GM23338 (cell line): ENCODE data around the gene SFXN1. TPM values are rescaled to one million over a fixed set of nuclear protein-coding genes. Genes with fewer than 3 reads are reported as not detected.

Source experiments
- ATAC-seq: fragments of 200-7000 bp; cut with Tn5 transposase; 3 replicates; pipeline ENCODE4 v1.9.1; 2020
- DNase-seq: peaks from one replicate; pipeline ENCODE4 v3.0.0-alpha.2; 2015; ENCODE audit warnings: low spot score
- H2AFZ ChIP-seq: fragments of 200-600 bp; sonication (generic); 2 replicates; pipeline ENCODE4 v1.8.0; 2016; ENCODE audit warnings: antibody characterized with exemption, mild to moderate bottlenecking, moderate library complexity
- H3F3A ChIP-seq: fragments of 200-600 bp; sonication (generic); replicated peaks from 2 replicates; pipeline ENCODE4 v1.8.0; 2017; ENCODE audit warnings: antibody characterized with exemption, mixed run types, low read depth
- H3K27ac ChIP-seq: fragments of 200-600 bp; sonication (generic); 2 replicates; pipeline ENCODE4 v1.6.1; 2016; ENCODE audit warnings: low read depth
- H3K27me3 ChIP-seq: fragments of 200-600 bp; sonication (generic); 2 replicates; pipeline ENCODE4 v1.8.0; 2016; ENCODE audit warnings: mild to moderate bottlenecking, mixed run types, moderate library complexity; ENCODE audit not compliant: insufficient read depth
- H3K36me3 ChIP-seq: fragments of 200-600 bp; sonication (generic); 2 replicates; pipeline ENCODE4 v1.8.0; 2016; ENCODE audit warnings: mild to moderate bottlenecking; ENCODE audit not compliant: insufficient read depth
- H3K4me1 ChIP-seq: fragments of 200-600 bp; sonication (generic); 2 replicates; pipeline ENCODE4 v1.8.0; 2016; ENCODE audit warnings: mild to moderate bottlenecking, moderate library complexity; ENCODE audit not compliant: insufficient read depth
- H3K4me2 ChIP-seq: fragments of 200-600 bp; sonication (generic); 2 replicates; pipeline ENCODE4 v1.7.1; 2017; ENCODE audit warnings: mixed run types
- H3K4me3 ChIP-seq: fragments of 200-600 bp; sonication (generic); 2 replicates; pipeline ENCODE4 v1.6.1; 2016; ENCODE audit warnings: mixed run types
- H3K79me2 ChIP-seq: fragments of 200-600 bp; sonication (generic); replicated peaks from 2 replicates; pipeline ENCODE4 v1.8.0; 2017; ENCODE audit warnings: mild to moderate bottlenecking; ENCODE audit not compliant: insufficient read depth
- H3K9me2 ChIP-seq: fragments of 200-600 bp; sonication (generic); 2 replicates; pipeline ENCODE4 v1.8.0; 2017; ENCODE audit not compliant: insufficient read depth
- H4K20me1 ChIP-seq: fragments of 200-600 bp; sonication (generic); replicated peaks from 2 replicates; pipeline ENCODE4 v1.8.0; 2017; ENCODE audit warnings: mild to moderate bottlenecking; ENCODE audit not compliant: insufficient read depth
- H3K27ac Mint-ChIP-seq: 2 replicates; pipeline ENCODE4 v1.8.0; 2020; ENCODE audit warnings: inconsistent platforms, mild to moderate bottlenecking, moderate library complexity, mixed read lengths
- H3K27me3 Mint-ChIP-seq: 3 replicates; pipeline ENCODE4 v1.8.0; 2022; ENCODE audit warnings: low read depth, mild to moderate bottlenecking, moderate library complexity, mixed read lengths, inconsistent platforms; ENCODE audit not compliant: insufficient read depth, poor library complexity
- H3K36me3 Mint-ChIP-seq: 3 replicates; pipeline ENCODE4 v1.8.0; 2021; ENCODE audit warnings: low read depth, mild to moderate bottlenecking, inconsistent platforms, moderate library complexity, mixed read lengths
- H3K4me1 Mint-ChIP-seq: 3 replicates; pipeline ENCODE4 v1.8.0; 2020; ENCODE audit warnings: mild to moderate bottlenecking, inconsistent platforms, mixed read lengths
- H3K4me3 Mint-ChIP-seq: 3 replicates; pipeline ENCODE4 v1.8.0; 2021; ENCODE audit warnings: moderate library complexity, mild to moderate bottlenecking, inconsistent platforms, mixed read lengths
- H3K9me3 Mint-ChIP-seq: 3 replicates; pipeline ENCODE4 v1.8.0; 2020; ENCODE audit warnings: moderate library complexity, mild to moderate bottlenecking, inconsistent platforms, mixed read lengths
- CREB1 ChIP-seq: fragments of 250-450 bp; sonication (Bioruptor Pico); IDR thresholded peaks from 2 replicates; pipeline ENCODE4 v1.5.0; 2020; ENCODE audit warnings: low read depth, mild to moderate bottlenecking, moderate library complexity
- CTCF ChIP-seq, 2 experiments: fragments of 200-600 bp in 1 of 2; sonication (generic) in 1 of 2; conservative IDR thresholded peaks; 2 replicates each; pipeline versions ENCODE4 v1.5.1 to v1.6.1; 2016 to 2017; ENCODE audit warnings: antibody characterized with exemption in 2 of 2, low read depth in 2 of 2, mild to moderate bottlenecking in 2 of 2, moderate library complexity in 1 of 2
- ETS1 ChIP-seq: IDR thresholded peaks from 2 replicates; pipeline ENCODE4 v1.6.1; 2016; ENCODE audit warnings: antibody characterized with exemption
- EZH2 ChIP-seq: fragments of 200-600 bp; sonication (generic); IDR thresholded peaks from one replicate; pipeline ENCODE4 v1.8.0; 2017; ENCODE audit warnings: antibody characterized with exemption, mild to moderate bottlenecking, low read depth; ENCODE audit not compliant: unreplicated experiment
- EZH2phosphoT487 ChIP-seq: fragments of 200-600 bp; sonication (generic); IDR thresholded peaks from one replicate; pipeline ENCODE4 v1.8.1; 2018; ENCODE audit warnings: antibody characterized with exemption; ENCODE audit not compliant: unreplicated experiment
- JUNB ChIP-seq: IDR thresholded peaks from one replicate; pipeline ENCODE4 v1.6.1; 2016; ENCODE audit warnings: antibody characterized with exemption; ENCODE audit not compliant: unreplicated experiment
- NANOG ChIP-seq: IDR thresholded peaks from 2 replicates; pipeline ENCODE4 v1.6.1; 2016; ENCODE audit warnings: antibody characterized with exemption, borderline replicate concordance
- POLR2AphosphoS5 ChIP-seq: IDR thresholded peaks from 2 replicates; pipeline ENCODE4 v1.6.1; 2016; ENCODE audit warnings: antibody characterized with exemption, low read depth
- REST ChIP-seq: IDR thresholded peaks from one replicate; pipeline ENCODE4 v1.6.1; 2018; ENCODE audit warnings: antibody characterized with exemption; ENCODE audit not compliant: unreplicated experiment
- STAT1 ChIP-seq: IDR thresholded peaks from one replicate; pipeline ENCODE4 v1.6.1; 2016; ENCODE audit warnings: antibody characterized with exemption; ENCODE audit not compliant: unreplicated experiment
- ZNF114 ChIP-seq: fragments of 250-450 bp; sonication (Bioruptor Pico); IDR thresholded peaks from 2 replicates; pipeline ENCODE4 v1.5.0; 2020; ENCODE audit warnings: mild to moderate bottlenecking, moderate library complexity
- ZNF331 ChIP-seq: fragments of 250-450 bp; sonication (Bioruptor Pico); IDR thresholded peaks from 2 replicates; pipeline ENCODE4 v1.5.0; 2020; ENCODE audit warnings: low read depth, mild to moderate bottlenecking, moderate library complexity
- ZNF462 ChIP-seq: fragments of 250-450 bp; sonication (Bioruptor Pico); IDR thresholded peaks from 2 replicates; pipeline ENCODE4 v1.5.0; 2020; ENCODE audit warnings: mild to moderate bottlenecking, moderate library complexity
- polyA plus RNA-seq: library from polyadenylated mRNA; unstranded; fragments of >200 nt; fragmentation: Nextera tagmentation; extraction: Ambion mirVana; gene quantifications from 2 replicates; pipeline ENCODE4 v1.2.1, GENCODE V29; 2016
- total RNA-seq: library from RNA; depleted of rRNA; stranded (reverse); fragments of >200 nt; shearing (Covaris generic); gene quantifications from 2 replicates; pipeline ENCODE4 v1.2.3, GENCODE V29; 2014

SFXN1 gene
- total and polyA plus RNA-seq, 2 experiments from 2014 or later: 44.0 to 97.7 TPM

GRCh38 chr5:175517824-175518450, 39.6 kb downstream of the SFXN1 start:
- no peaks in the 10 kb centered on the region; the same call in 1 of the 2 replicates for H4K20me1 ChIP-seq
- Mint-ChIP-seq H3K27me3 (no peaks in the 10 kb centered on the region), H3K9me3 (no peaks in the 10 kb centered on the region), H3K4me3 (no peak overlapping the region), H3K36me3 (peaks cover 87% of the 10 kb centered on the region), H3K4me1 (no peaks in the 10 kb centered on the region), H3K27ac (no peak overlapping the region)
- no peaks in the 10 kb centered on the region for H3F3A ChIP-seq
- no peak for ATAC-seq
- H2AFZ ChIP-seq: no peak overlapping the region
- no peak overlapping the region for H3K4me2 ChIP-seq
- H3K36me3 ChIP-seq: peaks cover 37% of the 10 kb centered on the region
- H3K4me3 ChIP-seq: no peak overlapping the region
- no peak for TF ChIP-seq REST
- no peak for TF ChIP-seq ZNF114
- no peak for TF ChIP-seq ZNF331
- TF ChIP-seq CTCF (conservative IDR thresholded peaks at IDR 0.05; ENCODE audit: low read depth in 2 of 2): no peak
- TF ChIP-seq EZH2phosphoT487: no peak
- no peak for TF ChIP-seq NANOG
- TF ChIP-seq STAT1: no peak
- no peak for TF ChIP-seq EZH2
- TF ChIP-seq POLR2AphosphoS5: no peak
- no peak for TF ChIP-seq ETS1
- no peak for TF ChIP-seq CREB1 (CRISPR knock-in tag)
- TF ChIP-seq JUNB: no peak
- TF ChIP-seq ZNF462 (CRISPR knock-in tag): no peak
- no peaks in the 10 kb centered on the region for H3K27me3 ChIP-seq
- no peak overlapping the region for H3K27ac ChIP-seq
- no peaks in the 10 kb centered on the region for H3K79me2 ChIP-seq
- no peaks in the 10 kb centered on the region for H3K4me1 ChIP-seq
- DNase-seq: no peak
- H3K9me2 ChIP-seq: no peaks in the 10 kb centered on the region
